Measurements from ENCODE around the gene MAP2K1.

MAP2K1 gene

GRCh38 chr15:66419471-66419870 is 32.8 kb downstream of the MAP2K1 start:
- Histone ChIP-seq H3K79me2 (ENCODE audit: low read length) (peaks cover 90% of the 10 kb centered on the region), H3K4me2 (ENCODE audit: low read depth, low read length) (no peak overlapping the region), H4K20me1 (ENCODE audit: insufficient read depth, low read length) (0 out of 2 replicates have a peak, but pooled peaks cover 3% of the 10 kb centered on the region), H3K9me3 (replicated peaks; ENCODE audit: insufficient read depth, low read length) (no peaks in the 10 kb centered on the region), H3K4me3 (ENCODE audit: low read length) (no peak overlapping the region), H3K27ac (ENCODE audit: low read length) (no peak overlapping the region), H3K9ac (ENCODE audit: low read length) (no peak overlapping the region), H3K36me3 (replicated peaks; ENCODE audit: insufficient read depth, low read length) (no peaks in the 10 kb centered on the region), H3K27me3 (replicated peaks; ENCODE audit: insufficient read depth, low read length) (no peaks in the 10 kb centered on the region), H3K9me2 (replicated peaks; ENCODE audit: insufficient read depth, low read length) (no peaks in the 10 kb centered on the region), H3F3A (ENCODE audit: insufficient read depth, low read length) (no peaks in the 10 kb centered on the region), H2AFZ (ENCODE audit: low read length) (no peak overlapping the region), H3K4me1 (ENCODE audit: low read length) (no peaks in the 10 kb centered on the region)
- no peak for DNase-seq
- TF ChIP-seq EZH2 (optimal IDR thresholded peaks at IDR 0.05; ENCODE audit: low read depth, low read length) (no peak), CTCF (IDR thresholded peaks at IDR 0.05; ENCODE audit: low read length) (no peak), EZH2phosphoT487 (IDR thresholded peaks at IDR 0.05; ENCODE audit: low read length) (no peak)

GRCh38 chr15:66422347-66422746 is 35.6 kb downstream of the MAP2K1 start:
- Histone ChIP-seq H2AFZ (ENCODE audit: low read length) (no peak overlapping the region), H3K4me3 (ENCODE audit: low read length) (no peak overlapping the region), H3K79me2 (ENCODE audit: low read length) (peaks cover 80% of the 10 kb centered on the region), H3K9ac (ENCODE audit: low read length) (no peak overlapping the region), H3K9me2 (replicated peaks; ENCODE audit: insufficient read depth, low read length) (no peaks in the 10 kb centered on the region), H3F3A (ENCODE audit: insufficient read depth, low read length) (no peaks in the 10 kb centered on the region), H3K27me3 (replicated peaks; ENCODE audit: insufficient read depth, low read length) (no peaks in the 10 kb centered on the region), H3K27ac (ENCODE audit: low read length) (no peak overlapping the region), H3K4me2 (ENCODE audit: low read depth, low read length) (no peak overlapping the region), H4K20me1 (ENCODE audit: insufficient read depth, low read length) (no peaks in the 10 kb centered on the region), H3K4me1 (ENCODE audit: low read length) (no peaks in the 10 kb centered on the region), H3K9me3 (replicated peaks; ENCODE audit: insufficient read depth, low read length) (no peaks in the 10 kb centered on the region), H3K36me3 (replicated peaks; ENCODE audit: insufficient read depth, low read length) (no peaks in the 10 kb centered on the region)
- TF ChIP-seq CTCF (IDR thresholded peaks at IDR 0.05; ENCODE audit: low read length), result no peak
- TF ChIP-seq EZH2phosphoT487 (IDR thresholded peaks at IDR 0.05; ENCODE audit: low read length), result no peak
- no peak for TF ChIP-seq EZH2 (optimal IDR thresholded peaks at IDR 0.05; ENCODE audit: low read depth, low read length)
- no peak for DNase-seq

GRCh38 chr15:66423149-66423548 is 36.4 kb downstream of the MAP2K1 start:
- Histone ChIP-seq H3K9ac (ENCODE audit: low read length) (no peak overlapping the region), H2AFZ (ENCODE audit: low read length) (no peak overlapping the region), H3K9me3 (replicated peaks; ENCODE audit: insufficient read depth, low read length) (no peaks in the 10 kb centered on the region), H4K20me1 (ENCODE audit: insufficient read depth, low read length) (no peaks in the 10 kb centered on the region), H3K4me1 (ENCODE audit: low read length) (no peaks in the 10 kb centered on the region), H3F3A (ENCODE audit: insufficient read depth, low read length) (no peaks in the 10 kb centered on the region), H3K27me3 (replicated peaks; ENCODE audit: insufficient read depth, low read length) (no peaks in the 10 kb centered on the region), H3K4me3 (ENCODE audit: low read length) (no peak overlapping the region), H3K79me2 (ENCODE audit: low read length) (peaks cover 75% of the 10 kb centered on the region), H3K36me3 (replicated peaks; ENCODE audit: insufficient read depth, low read length) (no peaks in the 10 kb centered on the region), H3K4me2 (ENCODE audit: low read depth, low read length) (no peak overlapping the region), H3K27ac (ENCODE audit: low read length) (no peak overlapping the region), H3K9me2 (replicated peaks; ENCODE audit: insufficient read depth, low read length) (no peaks in the 10 kb centered on the region)
- TF ChIP-seq EZH2 (optimal IDR thresholded peaks at IDR 0.05; ENCODE audit: low read depth, low read length) (no peak), CTCF (IDR thresholded peaks at IDR 0.05; ENCODE audit: low read length) (no peak), EZH2phosphoT487 (IDR thresholded peaks at IDR 0.05; ENCODE audit: low read length) (no peak)
- DNase-seq, result no peak
